GM12891 (cell line): ENCODE results near the gene USP40.

Experiments used
- PAX5 ChIP-seq: IDR thresholded peaks from 2 replicates; pipeline ENCODE4 v1.6.1; 2011; ENCODE audit warnings: low read length, moderate library complexity, mild to moderate bottlenecking; ENCODE audit not compliant: insufficient read depth, severe bottlenecking
- POLR2A ChIP-seq: IDR thresholded peaks from 2 replicates; pipeline ENCODE4 v1.6.1; 2011; ENCODE audit warnings: low read depth, low read length, control low read depth
- POLR2AphosphoS5 ChIP-seq: IDR thresholded peaks from 2 replicates; pipeline ENCODE4 v1.6.1; 2011; ENCODE audit warnings: low read depth, low read length, control low read depth
- SPI1 ChIP-seq: IDR thresholded peaks from 2 replicates; pipeline ENCODE4 v1.6.1; 2011; ENCODE audit warnings: low read depth, low read length, control low read depth
- TAF1 ChIP-seq: IDR thresholded peaks from 2 replicates; pipeline ENCODE4 v1.6.1; 2011; ENCODE audit warnings: low read depth, low read length, control low read depth

- no peak for TF ChIP-seq POLR2A
- TF ChIP-seq POLR2AphosphoS5 = no peak
- no peak for TF ChIP-seq SPI1
- TF ChIP-seq TAF1 = no peak
- no peak for TF ChIP-seq PAX5
Measured at GRCh38 chr2:233597522-233597921, 30.9 kb upstream of the USP40 start.
